HEK293 (cell line): Measurements from ENCODE around the gene ASAP2.

ENCODE experiments used
- CTCF ChIA-PET: fragments of 350-600 bp; formaldehyde crosslinking; extraction: SDS; loops from one replicate; lab custom pipeline; 2021; ENCODE audit warnings: antibody characterized with exemption; lab: Yijun Ruan, JAX
- POLR2A ChIA-PET: fragments of 300-600 bp; formaldehyde crosslinking; extraction: SDS; loops from one replicate; lab custom pipeline; 2020; ENCODE audit warnings: antibody characterized with exemption, inconsistent platforms; lab: Yijun Ruan, JAX
- H3K27ac ChIP-seq: fragments of 200-500 bp; sonication (Bioruptor generic); 2 replicates; pipeline ENCODE4 v1.5.1; 2014; ENCODE audit warnings: low read depth, low read length, control low read depth, inconsistent platforms; ENCODE audit errors: extremely low read depth
- H3K36me3 ChIP-seq, 2 experiments: fragments of 200-500 bp in 1 of 2; sonication (Bioruptor generic) in 1 of 2; 1 replicate in 1 of 2; 2 replicates in 1 of 2; pipeline ENCODE4 v1.5.1; 2014 to 2017; ENCODE audit warnings: inconsistent platforms in 2 of 2, low read length in 2 of 2; ENCODE audit not compliant: control insufficient read depth in 2 of 2, insufficient read depth in 1 of 2
- H3K4me1 ChIP-seq: fragments of 200-500 bp; sonication (Bioruptor generic); 2 replicates; pipeline ENCODE4 v1.5.1; 2014; ENCODE audit warnings: mild to moderate bottlenecking, low read length, inconsistent platforms; ENCODE audit not compliant: control insufficient read depth, insufficient read depth
- H3K4me3 ChIP-seq: 2 replicates; pipeline ENCODE4 v1.5.1; 2011; ENCODE audit warnings: low read depth, mild to moderate bottlenecking, control low read depth, low read length, moderate library complexity
- H3K9me3 ChIP-seq: fragments of 200-500 bp; sonication (Bioruptor generic); 2 replicates; pipeline ENCODE4 v1.5.1; 2014; ENCODE audit warnings: low read depth, low read length, inconsistent platforms; ENCODE audit not compliant: control insufficient read depth, insufficient read depth
- ATF2 ChIP-seq: fragments of 450-650 bp; formaldehyde crosslinking; IDR thresholded peaks from 2 replicates; pipeline ENCODE4 v1.5.1; 2016; ENCODE audit warnings: missing biosample characterization, missing genetic modification characterization, low read depth
- BCL11A ChIP-seq: fragments of 450-650 bp; formaldehyde crosslinking; IDR thresholded peaks from 2 replicates; pipeline ENCODE4 v1.5.1; 2016; ENCODE audit warnings: low read depth, missing biosample characterization, missing genetic modification characterization
- GLIS1 ChIP-seq: fragments of 450-650 bp; formaldehyde crosslinking; IDR thresholded peaks from 2 replicates; pipeline ENCODE4 v1.5.1; 2016; ENCODE audit warnings: missing biosample characterization, missing genetic modification characterization
- KLF10 ChIP-seq: fragments of 450-650 bp; IDR thresholded peaks from 2 replicates; pipeline ENCODE4 v1.5.1; 2018; ENCODE audit warnings: missing biosample characterization, mild to moderate bottlenecking, missing genetic modification characterization
- PRDM10 ChIP-seq: fragments of 450-650 bp; formaldehyde crosslinking; IDR thresholded peaks from 2 replicates; pipeline ENCODE4 v1.5.1; 2016; ENCODE audit warnings: missing biosample characterization, missing genetic modification characterization
- ZBTB11 ChIP-seq: fragments of 450-650 bp; formaldehyde crosslinking; conservative IDR thresholded peaks from 2 replicates; pipeline ENCODE4 v1.5.1; 2016; ENCODE audit warnings: low read depth, missing biosample characterization, missing genetic modification characterization
- ZBTB17 ChIP-seq: fragments of 450-650 bp; formaldehyde crosslinking; IDR thresholded peaks from 2 replicates; pipeline ENCODE4 v1.5.1; 2016; ENCODE audit warnings: missing biosample characterization, missing genetic modification characterization
- ZFP3 ChIP-seq: fragments of 450-650 bp; formaldehyde crosslinking; IDR thresholded peaks from 2 replicates; pipeline ENCODE4 v1.5.1; 2016; ENCODE audit warnings: low read depth, missing biosample characterization, missing genetic modification characterization
- ZNF112 ChIP-seq: fragments of 450-650 bp; formaldehyde crosslinking; IDR thresholded peaks from 2 replicates; pipeline ENCODE4 v1.5.0; 2017; ENCODE audit warnings: missing biosample characterization, missing genetic modification characterization
- ZNF18 ChIP-seq: fragments of 450-650 bp; formaldehyde crosslinking; IDR thresholded peaks from 2 replicates; pipeline ENCODE4 v1.5.1; 2016; ENCODE audit warnings: missing biosample characterization, missing genetic modification characterization
- ZNF223 ChIP-seq: fragments of 450-650 bp; formaldehyde crosslinking; IDR thresholded peaks from 2 replicates; pipeline ENCODE4 v1.5.1; 2016; ENCODE audit warnings: missing biosample characterization, missing genetic modification characterization
- ZNF398 ChIP-seq: fragments of 450-650 bp; formaldehyde crosslinking; IDR thresholded peaks from 2 replicates; pipeline ENCODE4 v1.5.1; 2017; ENCODE audit warnings: missing biosample characterization, missing genetic modification characterization
- ZNF488 ChIP-seq: fragments of 450-650 bp; formaldehyde crosslinking; IDR thresholded peaks from 2 replicates; pipeline ENCODE4 v1.5.1; 2016; ENCODE audit warnings: missing biosample characterization, missing genetic modification characterization
- ZNF501 ChIP-seq: fragments of 450-650 bp; formaldehyde crosslinking; IDR thresholded peaks from 2 replicates; pipeline ENCODE4 v1.5.1; 2016; ENCODE audit warnings: missing biosample characterization, missing genetic modification characterization
- ZNF621 ChIP-seq: fragments of 450-650 bp; formaldehyde crosslinking; IDR thresholded peaks from 2 replicates; pipeline ENCODE4 v1.5.1; 2017; ENCODE audit warnings: missing biosample characterization, missing genetic modification characterization
- ZNF645 ChIP-seq: fragments of 450-650 bp; formaldehyde crosslinking; IDR thresholded peaks from 2 replicates; pipeline ENCODE4; 2016; ENCODE audit warnings: missing biosample characterization, missing genetic modification characterization
- ZNF660 ChIP-seq: fragments of 450-650 bp; IDR thresholded peaks from 2 replicates; pipeline ENCODE4 v1.5.1; 2018; ENCODE audit warnings: missing biosample characterization, mild to moderate bottlenecking, missing genetic modification characterization
- ZNF692 ChIP-seq: fragments of 450-650 bp; formaldehyde crosslinking; IDR thresholded peaks from 2 replicates; pipeline ENCODE4 v1.5.1; 2016; ENCODE audit warnings: missing biosample characterization, missing genetic modification characterization

ASAP2 gene

GRCh38 chr2:9240745-9241144 lies 34.1 kb downstream of the ASAP2 start:
- CTCF ChIA-PET, result no interaction called here
- H3K4me3 ChIP-seq, result no peak overlapping the region
- no peaks in the 10 kb centered on the region for H3K9me3 ChIP-seq
- peaks cover 4% of the 10 kb centered on the region; the same call in 1 of the 2 replicates for H3K4me1 ChIP-seq
- no peak for TF ChIP-seq ZFP3
- TF ChIP-seq ZNF692 (tag by site-specific recombination), result no peak
- no peak for TF ChIP-seq GLIS1
- no peak for TF ChIP-seq BCL11A (tag by site-specific recombination)
- no peak for TF ChIP-seq PRDM10 (tag by site-specific recombination)
- no peaks in the 10 kb centered on the region for H3K36me3 ChIP-seq
- POLR2A ChIA-PET, result no interaction called here
- H3K27ac ChIP-seq, result no peak overlapping the region

- TF ChIP-seq ZNF112 (tag by site-specific recombination), result no peak
- TF ChIP-seq ZNF621 (tag by site-specific recombination), result no peak
- no peak for TF ChIP-seq ATF2
- TF ChIP-seq ZNF18 (tag by site-specific recombination), result no peak
- TF ChIP-seq KLF10, result no peak
- no peak for TF ChIP-seq ZNF660 (tag by site-specific recombination)
- TF ChIP-seq ZNF645 (tag by site-specific recombination), result no peak
- no peak for TF ChIP-seq ZBTB11
- no peak for TF ChIP-seq ZNF398
- no peak for TF ChIP-seq ZBTB17 (tag by site-specific recombination)
- TF ChIP-seq ZNF501 (tag by site-specific recombination), result no peak
- no peak for TF ChIP-seq ZNF488 (tag by site-specific recombination)
- TF ChIP-seq ZNF223, result no peak
- Histone ChIP-seq H3K9me3 (no peaks in the 10 kb centered on the region), H3K4me3 (no peak overlapping the region), H3K36me3 (no peaks in the 10 kb centered on the region), H3K4me1 (peaks cover 4% of the 10 kb centered on the region; the same call in 1 of the 2 replicates), H3K27ac (no peak overlapping the region)
- ChIA-PET POLR2A (no interaction called here), CTCF (no interaction called here)
These were observed 34.6 kb downstream of the ASAP2 start for GRCh38 chr2:9241233-9241632.
